ENCODE results near the gene ACSS3.

Gene ACSS3

DNA sequence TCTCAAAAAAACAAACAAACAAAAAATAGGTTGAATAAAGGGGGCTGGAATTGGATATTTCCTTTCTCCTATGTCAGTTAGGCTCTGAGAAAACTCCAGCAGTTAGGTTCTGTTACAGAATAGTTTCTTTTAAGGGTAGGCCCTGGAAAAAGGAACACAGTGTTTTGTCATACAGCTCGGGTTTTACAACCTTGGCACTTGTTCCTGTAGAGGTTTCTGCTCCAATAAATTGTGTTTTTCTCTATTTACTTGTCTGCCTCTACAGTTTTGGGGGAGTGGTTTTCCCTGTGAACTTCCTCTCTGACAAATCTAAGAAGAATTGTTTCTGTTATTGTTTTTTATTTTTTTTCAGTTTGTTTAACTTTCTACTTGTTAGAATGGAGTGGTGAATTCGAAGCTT, 167.6 kb downstream of the ACSS3 start:
- DNase-seq = no peak

DNA sequence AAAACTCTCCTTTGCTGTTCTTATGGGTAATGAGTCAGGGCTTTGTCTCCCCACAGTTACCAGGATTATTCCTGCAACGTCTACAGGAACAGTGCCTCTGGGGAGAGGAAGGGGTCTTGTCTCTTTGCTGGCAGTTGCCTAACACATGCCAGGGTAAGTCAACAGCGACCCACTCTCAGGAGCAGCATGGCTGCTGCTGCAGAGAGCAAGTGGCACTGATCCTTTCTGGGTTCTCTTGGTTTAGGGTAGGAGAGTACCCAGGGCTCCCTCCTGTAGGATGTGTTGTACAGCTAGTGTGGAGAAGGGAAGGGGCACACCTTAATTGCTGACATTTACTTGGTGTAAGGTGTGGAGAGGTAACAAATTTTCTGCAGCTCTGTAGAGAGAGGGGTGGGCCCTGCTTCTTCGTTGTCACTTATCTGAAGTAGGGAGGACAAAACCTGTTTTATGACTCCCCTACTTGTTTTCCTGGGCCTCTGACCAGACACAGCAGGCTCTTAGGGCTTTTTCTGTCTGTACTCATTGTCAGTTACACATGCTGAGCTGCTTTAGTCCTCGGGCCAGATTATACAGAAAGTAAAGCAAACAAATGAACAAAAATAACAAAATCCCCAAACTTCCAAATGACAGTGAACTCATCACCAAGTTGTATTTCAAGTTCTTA, 168.2 kb downstream of the ACSS3 start:
- no peak for DNase-seq

DNA sequence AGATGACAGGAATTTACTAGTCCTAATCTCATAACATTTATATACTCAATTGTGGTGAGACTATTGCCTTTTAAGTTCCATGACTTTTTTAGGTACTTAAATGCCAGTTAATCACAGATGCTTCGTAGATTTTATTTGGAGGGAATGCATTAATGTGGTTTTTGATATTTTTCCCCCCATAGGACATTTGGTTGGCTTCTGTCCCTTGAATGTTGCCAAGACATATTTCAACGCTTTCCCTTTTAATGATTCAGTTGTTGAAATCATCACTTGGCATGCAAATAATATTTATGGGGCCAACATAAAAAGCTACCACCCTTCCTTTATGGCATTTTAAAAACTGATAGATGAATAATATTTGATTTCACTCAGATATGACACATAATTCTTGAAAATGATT, 172.1 kb downstream of the ACSS3 start:
- DNase-seq = no peak

DNA sequence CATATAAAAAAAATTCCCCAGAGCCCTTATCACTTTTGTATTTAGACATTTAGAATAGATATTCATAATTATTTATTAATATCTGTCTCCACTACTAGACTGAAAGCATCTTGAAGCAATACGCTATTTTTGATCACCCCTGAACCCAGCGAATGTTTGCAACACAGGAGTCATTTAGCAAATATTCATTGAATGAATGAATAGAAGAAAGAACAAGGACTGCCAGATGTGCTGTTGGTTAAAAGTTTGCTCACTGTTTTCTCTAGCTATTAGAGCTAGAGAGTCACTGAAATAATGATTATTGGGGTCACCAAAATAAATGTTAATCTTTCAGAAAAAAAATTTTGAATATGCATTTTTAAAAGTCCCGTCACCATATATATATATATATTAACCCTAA, 174.3 kb downstream of the ACSS3 start:
- no peak for DNase-seq

GRCh38 chr12:81253360-81253759, 175.5 kb downstream of the ACSS3 start:
- DNase-seq = no peak

DNA sequence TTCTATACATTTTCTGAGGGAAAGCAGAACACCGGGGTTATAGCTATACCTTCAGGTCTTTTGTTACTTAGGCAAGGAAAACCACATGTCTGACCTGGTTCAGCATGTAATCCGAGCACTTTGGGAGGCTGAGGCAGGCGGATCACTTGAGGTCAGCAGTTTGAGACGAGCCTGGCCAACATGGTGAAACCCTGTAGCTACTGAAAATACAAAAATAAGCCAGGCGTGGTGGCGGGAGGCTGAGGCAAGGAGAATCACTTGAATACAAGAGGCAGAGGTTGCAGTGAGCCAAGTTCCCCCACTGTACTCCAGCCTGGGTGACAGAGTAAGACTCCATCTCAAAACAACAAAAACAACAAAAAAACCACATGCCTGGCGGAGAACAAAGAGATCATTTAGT, 177.6 kb downstream of the ACSS3 start:
- DNase-seq = no peak

DNA sequence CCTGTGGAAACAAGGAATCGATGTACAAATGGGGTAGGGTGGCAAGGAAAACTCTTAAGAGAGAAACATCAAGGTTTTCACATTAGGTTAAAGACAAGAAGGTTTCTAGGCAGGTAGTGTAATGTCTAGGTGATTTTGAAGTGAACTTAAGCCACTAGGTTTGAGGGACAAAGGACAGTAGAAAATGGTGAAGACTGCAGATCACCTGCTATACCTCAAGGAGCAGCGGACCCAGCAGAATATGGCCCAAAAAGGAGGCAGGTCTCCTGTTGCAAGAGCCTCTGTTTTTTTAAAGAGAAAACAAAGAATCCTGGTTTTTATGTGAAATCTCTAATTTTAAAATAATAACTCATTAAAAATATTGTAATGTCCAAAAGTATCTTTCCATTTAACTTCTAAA, 178.1 kb downstream of the ACSS3 start:
- DNase-seq = no peak

DNA sequence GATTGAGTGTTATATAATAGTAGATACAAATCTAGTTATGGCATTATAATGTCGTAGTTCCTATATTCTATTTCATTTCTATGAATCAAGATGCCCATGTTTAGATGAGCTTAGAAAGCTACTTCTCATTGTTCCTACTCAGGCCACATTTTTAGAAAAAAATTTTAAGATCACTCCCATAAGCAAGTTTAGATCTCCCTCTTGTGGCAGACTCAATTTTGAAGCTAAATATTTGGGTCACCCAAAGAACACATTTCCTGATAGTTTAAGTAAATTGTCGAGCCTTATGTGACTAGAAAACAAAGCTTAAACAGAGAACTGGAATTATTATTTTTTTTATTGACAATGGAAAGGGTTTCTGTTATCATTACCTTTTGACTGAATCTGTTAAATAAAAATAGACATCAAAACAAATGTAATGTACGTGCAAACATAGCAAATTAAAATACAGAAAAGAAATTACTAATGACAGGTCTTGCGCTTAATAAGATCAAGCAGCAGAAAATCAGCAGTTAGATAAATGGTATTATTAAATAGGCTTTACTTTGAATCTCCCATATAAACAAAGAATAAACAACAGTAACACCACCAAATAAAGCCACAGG, 180.2 kb downstream of the ACSS3 start:
- no peak for DNase-seq

GRCh38 chr12:81259360-81259759, 181.5 kb downstream of the ACSS3 start:
- no peak for DNase-seq

DNA sequence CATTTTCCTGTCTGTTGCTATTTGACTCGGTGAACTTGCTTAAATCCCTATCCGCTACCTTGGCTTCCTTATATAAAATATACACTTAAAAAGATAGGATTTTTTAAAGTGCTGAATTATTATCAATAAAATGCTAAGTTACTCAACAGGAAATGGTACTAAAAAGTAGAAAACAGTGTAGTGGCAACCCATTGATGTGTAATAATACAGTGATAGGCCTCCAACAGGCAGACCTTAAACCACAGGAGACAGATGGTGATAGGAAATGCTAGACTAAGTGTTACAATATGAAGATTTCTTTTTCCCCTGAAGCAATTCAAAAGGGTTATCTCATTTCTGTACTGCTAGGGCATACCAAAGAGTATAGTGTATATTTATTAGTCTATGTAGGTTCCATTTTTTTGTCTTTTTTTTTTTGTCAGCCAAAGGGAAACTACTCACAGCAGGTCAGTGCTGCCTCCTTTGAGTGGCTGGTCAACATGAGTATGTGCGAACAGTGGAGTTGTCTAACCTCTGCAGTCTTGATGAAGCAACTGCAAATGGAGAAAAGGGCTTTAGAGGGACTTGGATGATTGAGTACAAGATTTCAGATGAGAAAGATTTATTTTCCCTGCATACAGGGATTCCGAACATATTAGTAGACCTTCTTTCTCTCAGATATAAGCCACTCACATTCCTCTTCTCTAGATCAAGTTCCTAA, 183.8 kb downstream of the ACSS3 start:
- no peak for DNase-seq

DNA sequence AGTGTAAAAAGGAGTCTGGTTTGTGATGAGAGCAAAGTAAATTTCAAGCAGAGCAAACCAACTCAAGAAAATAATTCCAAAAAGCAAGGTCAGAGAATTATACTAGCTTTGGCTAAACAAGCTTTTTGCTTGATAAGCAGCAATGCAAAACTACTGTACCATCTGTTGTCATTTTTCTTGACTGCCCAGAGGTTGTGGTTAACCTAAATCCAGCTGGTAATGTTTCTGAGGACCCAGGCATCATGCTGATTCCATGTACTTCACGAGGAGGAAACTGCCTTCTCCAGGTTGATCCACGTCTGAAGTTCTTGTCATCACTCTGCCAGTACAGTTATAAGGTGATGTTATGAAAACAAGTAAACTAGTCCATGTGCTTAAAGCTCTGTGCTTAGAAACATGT, 185.2 kb downstream of the ACSS3 start:
- no peak for DNase-seq

DNA sequence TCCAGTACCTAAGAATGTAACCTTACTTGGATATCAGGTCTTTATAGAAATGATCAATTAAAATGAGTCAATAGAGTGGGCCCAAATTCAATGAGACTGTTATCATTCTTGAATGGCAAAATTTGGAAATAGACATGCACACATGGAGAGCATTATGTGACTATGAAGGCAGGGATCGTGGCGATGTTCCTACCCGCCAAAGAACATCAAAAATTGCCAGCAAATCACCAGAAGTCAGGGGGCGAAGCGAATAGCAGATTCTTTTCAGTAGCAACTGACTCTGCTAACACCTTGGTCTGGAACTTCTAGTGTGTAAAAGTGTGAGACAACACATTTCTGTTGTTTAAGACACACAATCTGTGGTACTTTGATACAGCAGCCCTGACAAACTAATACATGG, 192.5 kb downstream of the ACSS3 start:
- no peak for DNase-seq

DNA sequence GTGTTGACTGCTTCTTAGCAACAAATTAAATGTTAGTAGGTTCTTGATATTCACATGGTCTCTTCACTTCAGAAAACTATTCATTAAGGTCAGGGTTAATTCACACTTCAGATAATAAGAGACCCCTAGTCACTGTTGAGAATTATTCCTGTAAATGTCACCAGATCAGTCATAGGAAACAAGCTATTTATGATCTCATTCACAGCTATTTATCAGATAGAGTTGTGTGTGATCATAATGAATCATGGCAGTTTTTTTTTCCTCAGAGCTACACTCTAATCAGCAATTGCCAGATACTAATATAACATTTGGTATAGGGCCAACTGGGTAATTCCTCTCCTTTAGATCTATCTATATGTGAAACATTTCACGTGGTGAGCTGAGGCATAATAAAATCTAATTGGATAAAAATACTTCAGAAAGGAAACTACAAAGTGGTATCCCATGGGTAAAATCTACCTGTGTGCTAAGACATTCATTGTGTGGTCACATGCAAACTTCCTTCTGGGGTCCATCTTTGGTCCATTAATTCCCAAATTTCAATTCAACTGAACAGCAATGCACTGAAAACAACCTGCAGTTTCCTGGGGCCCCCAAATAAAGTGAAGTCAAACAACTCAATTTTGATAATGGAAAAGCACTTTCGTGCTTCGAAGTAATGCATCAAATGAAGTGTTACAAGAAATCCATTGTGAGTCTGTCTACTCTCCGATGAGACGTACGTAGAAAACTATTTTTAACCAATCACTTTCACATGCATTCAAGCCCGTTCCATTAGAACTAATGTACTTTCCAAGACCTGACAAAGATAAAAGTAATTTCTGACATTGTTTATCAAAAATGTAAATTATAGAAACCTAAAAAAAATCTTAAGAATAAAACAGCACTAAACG, 197.0 kb downstream of the ACSS3 start:
- no peak for DNase-seq

GRCh38 chr12:81284137-81284536, 206.3 kb downstream of the ACSS3 start:
- no peak for DNase-seq

DNA sequence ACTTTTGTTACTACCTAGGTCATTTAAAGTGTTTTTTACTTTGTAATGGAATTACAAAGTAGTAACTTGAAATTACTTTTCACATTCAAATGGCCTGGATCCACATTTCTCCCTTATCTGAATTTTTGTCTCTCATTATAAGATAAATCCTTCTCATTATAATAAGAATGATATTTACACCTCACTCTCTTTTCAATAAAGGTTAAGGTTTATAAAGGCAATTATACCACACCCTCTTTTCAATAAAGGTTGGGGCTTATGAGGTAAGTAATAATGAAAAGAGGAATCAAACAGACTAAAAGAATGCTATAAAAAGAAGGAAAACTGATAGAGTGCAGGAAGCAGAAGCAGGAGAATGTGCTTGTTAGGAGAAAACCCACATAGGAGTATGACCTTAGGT, 210.8 kb downstream of the ACSS3 start:
- DNase-seq = no peak

- DNase-seq = no peak
These were observed 216.7 kb downstream of the ACSS3 start for GRCh38 chr12:81294325-81295190.

- no peak for DNase-seq
These were observed 217.4 kb downstream of the ACSS3 start for GRCh38 chr12:81295251-81295650.

DNA sequence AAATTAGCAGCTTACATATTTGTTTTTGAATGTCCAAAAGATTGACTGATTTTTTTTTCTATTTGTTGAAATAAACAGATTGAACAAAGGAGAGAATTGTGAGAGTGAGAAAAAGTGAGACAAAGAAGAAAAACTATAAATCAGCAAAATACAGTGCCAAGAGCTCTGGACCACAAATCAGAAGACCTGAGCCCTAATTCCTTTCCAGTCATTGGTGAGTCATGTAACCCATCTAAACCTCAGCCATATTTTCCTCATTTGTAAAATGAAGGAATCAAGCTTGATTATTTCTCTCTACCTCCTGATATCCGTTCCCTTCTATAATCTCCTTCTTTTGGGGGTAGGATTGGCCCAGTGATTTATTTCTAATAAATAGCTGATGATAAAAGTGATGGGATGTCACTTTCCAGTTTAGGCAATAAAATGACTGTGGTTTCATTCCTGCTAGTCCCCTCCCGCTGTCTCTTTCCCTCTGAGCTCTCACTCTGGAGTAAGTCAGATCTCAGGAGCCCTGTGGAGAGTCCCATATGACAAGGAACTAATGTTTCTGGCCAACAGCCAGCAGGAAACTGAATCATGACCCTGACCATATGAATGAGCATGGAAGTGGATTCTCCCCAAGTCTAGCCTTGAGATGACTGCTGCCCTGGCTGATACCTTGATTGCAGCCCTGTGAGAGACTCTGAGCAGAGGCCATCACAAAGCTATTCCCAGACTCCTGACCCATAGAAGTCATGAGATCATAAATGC, 218.9 kb downstream of the ACSS3 start:
- no peak for DNase-seq

- no peak for DNase-seq
These were observed 219.7 kb downstream of the ACSS3 start for GRCh38 chr12:81297601-81298000.

GRCh38 chr12:81300454-81300853, 222.6 kb downstream of the ACSS3 start:
- DNase-seq = no peak

GRCh38 chr12:81303935-81304334, 226.1 kb downstream of the ACSS3 start:
- no peak for DNase-seq
